Measurements from ENCODE around the gene AHCY.
"Not testable (repeated sequence)": the region's sequence is repeated elsewhere in the genome, so short reads cannot be mapped to it uniquely, and the experiment has no call there.

Gene AHCY

DNA sequence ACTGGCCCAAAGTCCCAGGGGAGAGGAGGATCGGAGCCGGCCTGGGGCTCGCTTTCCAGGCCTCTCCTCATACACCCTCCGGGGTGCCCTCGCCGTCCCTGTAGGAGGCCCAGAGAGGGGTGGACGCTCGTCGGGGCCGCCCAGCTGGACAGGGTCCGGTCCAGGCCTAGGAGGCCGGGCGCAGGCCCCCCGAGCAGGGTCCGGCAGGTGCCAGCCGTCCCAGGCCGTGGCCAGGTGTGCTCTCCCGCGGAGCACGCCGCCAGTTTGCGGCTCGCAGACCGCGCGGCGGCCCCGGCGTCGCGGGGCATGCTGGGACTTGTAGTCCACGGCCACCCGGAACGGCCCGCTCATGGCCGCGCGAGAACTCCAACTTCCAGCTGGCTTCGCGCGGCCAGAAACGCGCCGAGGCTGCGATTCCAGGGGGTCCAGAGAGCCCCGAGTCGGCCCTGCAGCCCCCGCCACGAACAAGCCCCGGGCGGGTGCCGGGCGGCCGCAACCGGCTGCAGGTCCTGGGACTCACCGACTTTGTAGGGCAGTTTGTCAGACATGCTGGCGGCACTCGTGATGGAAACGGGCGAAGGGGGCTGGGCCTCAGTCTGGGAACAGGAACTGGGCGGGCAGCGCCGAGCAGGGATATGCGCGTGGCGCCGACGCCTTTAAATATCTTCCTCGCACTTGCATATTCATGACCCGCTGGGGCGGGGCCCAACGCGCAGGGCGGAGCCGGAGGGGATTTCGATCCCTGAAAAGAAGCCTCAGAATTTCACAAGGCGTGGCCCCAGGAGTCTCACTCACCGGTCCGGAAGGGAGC, at the start of gene AHCY:
TSS of gene AHCY (minus strand) at position 633 of the 811 bp plus-strand sequence. CDS start at position 548, 85 bp downstream.
- peak within 1 kb of the TSS; percentile 82 to 99 (median 93) for H3K4me2 ChIP-seq
- peaks cover 7 to 37% (median 28%) of the 10 kb centered on the region in 11 experiments; a peak in 16 of 22 replicates for H4K20me1 ChIP-seq
- H3K4me3 ChIP-seq: peak within 1 kb of the TSS; percentile 67 to 92 (median 85)
- no peaks in the 10 kb centered on the region for H3K27me3 ChIP-seq
- peak within 1 kb of the TSS; percentile 75 to 96 (median 93) for H3K27ac ChIP-seq
- H3K36me3 ChIP-seq: peaks cover 0 to 28% (median 18%) of the 10 kb centered on the region in 11 experiments; a peak in 15 of 22 replicates
- peak within 1 kb of the TSS; percentile 85 to 97 (median 93) for H3K9ac ChIP-seq
- peaks cover 0 to 4% (median 0%) of the 10 kb centered on the region in 11 experiments; a peak in 1 of 22 replicates for H3K9me3 ChIP-seq (replicated peaks in 1 of 11)
- peaks cover 24 to 38% (median 34%) of the 10 kb centered on the region in 10 experiments for H3K4me1 ChIP-seq
- TF ChIP-seq Cebpa-rat (IDR thresholded peaks at IDR 0.05): peak in 2 of 11 experiments; percentile 13 to 31; a peak in 1 of 22 replicates

- H3K27ac ChIP-seq: no peak overlapping the region
- peaks cover 0 to 9% (median 0%) of the 10 kb centered on the region in 10 experiments; a peak in 4 of 20 replicates for H3K4me1 ChIP-seq
- H3K27me3 ChIP-seq: no peaks in the 10 kb centered on the region
- no peak overlapping the region for H3K4me3 ChIP-seq
- H4K20me1 ChIP-seq: no peaks in the 10 kb centered on the region
- H3K9ac ChIP-seq: no peak overlapping the region
- TF ChIP-seq Cebpa-rat (IDR thresholded peaks at IDR 0.05): no peak
- H3K36me3 ChIP-seq: no peaks in the 10 kb centered on the region
- no peaks in the 10 kb centered on the region for H3K9me3 ChIP-seq (replicated peaks in 1 of 11)
- H3K4me2 ChIP-seq: no peak overlapping the region
Observed at GRCh38 chr20:34350095-34350494, 46.9 kb upstream of the AHCY start.

GRCh38 chr20:34347571-34347970, 44.4 kb upstream of the AHCY start:
- no peak overlapping the region for H3K4me3 ChIP-seq
- no peaks in the 10 kb centered on the region for H3K36me3 ChIP-seq
- no peak overlapping the region for H3K4me2 ChIP-seq
- no peak for TF ChIP-seq Cebpa-rat (IDR thresholded peaks at IDR 0.05)
- H4K20me1 ChIP-seq: no peaks in the 10 kb centered on the region
- no peak overlapping the region for H3K27ac ChIP-seq
- H3K27me3 ChIP-seq: no peaks in the 10 kb centered on the region
- H3K9me3 ChIP-seq (replicated peaks in 1 of 11): no peaks in the 10 kb centered on the region
- peaks cover 0 to 11% (median 1%) of the 10 kb centered on the region in 10 experiments; a peak in 6 of 20 replicates for H3K4me1 ChIP-seq
- H3K9ac ChIP-seq: no peak overlapping the region

GRCh38 chr20:34346533-34346865, 43.3 kb upstream of the AHCY start:
- H3K27me3 ChIP-seq; H3K4me3 ChIP-seq; H3K9ac ChIP-seq; H3K9me3 ChIP-seq (replicated peaks in 1 of 11); H3K27ac ChIP-seq; H3K4me2 ChIP-seq; H4K20me1 ChIP-seq; H3K36me3 ChIP-seq: not testable (repeated sequence)
- TF ChIP-seq Cebpa-rat (IDR thresholded peaks at IDR 0.05): peak in 6 of 11 experiments; percentile 12 to 53 (median 27); a peak in 3 of 22 replicates
- peaks cover 0 to 11% (median 0%) of the 10 kb centered on the region in 10 experiments; a peak in 4 of 20 replicates for H3K4me1 ChIP-seq

GRCh38 chr20:34345839-34346532, 42.8 kb upstream of the AHCY start:
- H3K9me3 ChIP-seq (replicated peaks in 1 of 11); H3K4me3 ChIP-seq; H3K36me3 ChIP-seq; H3K9ac ChIP-seq; H3K27me3 ChIP-seq; H3K4me2 ChIP-seq; H3K27ac ChIP-seq; H4K20me1 ChIP-seq: not testable (repeated sequence)
- H3K4me1 ChIP-seq: peaks cover 0 to 11% (median 2%) of the 10 kb centered on the region in 10 experiments; a peak in 7 of 20 replicates

GRCh38 chr20:34345402-34345736, 42.2 kb upstream of the AHCY start:
- Histone ChIP-seq H3K36me3 (no peaks in the 10 kb centered on the region), H3K27me3 (no peaks in the 10 kb centered on the region), H4K20me1 (no peaks in the 10 kb centered on the region), H3K27ac (no peak overlapping the region), H3K4me3 (no peak overlapping the region), H3K9ac (no peak overlapping the region), H3K9me3 (replicated peaks in 1 of 11) (no peaks in the 10 kb centered on the region), H3K4me1 (peaks cover 0 to 13% (median 6%) of the 10 kb centered on the region in 10 experiments; a peak in 13 of 20 replicates), H3K4me2 (no peak overlapping the region)
- no peak for TF ChIP-seq Cebpa-rat (IDR thresholded peaks at IDR 0.05)

DNA sequence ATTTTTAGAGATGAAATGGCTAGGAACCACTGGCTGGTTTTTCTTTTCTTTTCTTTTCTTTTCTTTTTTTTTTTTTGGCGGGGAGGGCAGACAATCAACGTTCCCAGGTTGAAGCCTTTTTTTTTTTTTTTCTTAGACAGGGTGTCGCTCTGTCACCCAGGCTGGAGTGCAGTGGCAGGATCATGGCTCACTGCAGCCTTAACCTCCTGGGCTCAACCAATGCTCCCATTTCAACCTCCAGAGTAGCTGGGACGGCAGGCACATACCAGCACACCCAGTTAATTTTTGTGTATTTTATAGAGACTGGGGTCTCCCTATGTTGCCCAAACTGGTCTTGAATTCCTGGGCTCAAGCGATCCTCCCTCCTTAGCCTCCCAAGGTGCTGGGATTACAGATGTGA, 41.1 kb upstream of the AHCY start:
- H3K4me1 ChIP-seq: peaks cover 7 to 25% (median 18%) of the 10 kb centered on the region in 10 experiments; a peak in 17 of 20 replicates
- H3K27me3 ChIP-seq: no peaks in the 10 kb centered on the region
- H3K36me3 ChIP-seq: no peaks in the 10 kb centered on the region
- H3K4me2 ChIP-seq: peak overlapping the region in 1 of 11 experiments; percentile 22; a peak in 1 of 22 replicates
- TF ChIP-seq Cebpa-rat (IDR thresholded peaks at IDR 0.05): no peak
- H3K9me3 ChIP-seq (replicated peaks in 1 of 11): no peaks in the 10 kb centered on the region
- no peaks in the 10 kb centered on the region for H4K20me1 ChIP-seq
- no peak overlapping the region for H3K9ac ChIP-seq
- H3K27ac ChIP-seq: no peak overlapping the region
- H3K4me3 ChIP-seq: no peak overlapping the region

DNA sequence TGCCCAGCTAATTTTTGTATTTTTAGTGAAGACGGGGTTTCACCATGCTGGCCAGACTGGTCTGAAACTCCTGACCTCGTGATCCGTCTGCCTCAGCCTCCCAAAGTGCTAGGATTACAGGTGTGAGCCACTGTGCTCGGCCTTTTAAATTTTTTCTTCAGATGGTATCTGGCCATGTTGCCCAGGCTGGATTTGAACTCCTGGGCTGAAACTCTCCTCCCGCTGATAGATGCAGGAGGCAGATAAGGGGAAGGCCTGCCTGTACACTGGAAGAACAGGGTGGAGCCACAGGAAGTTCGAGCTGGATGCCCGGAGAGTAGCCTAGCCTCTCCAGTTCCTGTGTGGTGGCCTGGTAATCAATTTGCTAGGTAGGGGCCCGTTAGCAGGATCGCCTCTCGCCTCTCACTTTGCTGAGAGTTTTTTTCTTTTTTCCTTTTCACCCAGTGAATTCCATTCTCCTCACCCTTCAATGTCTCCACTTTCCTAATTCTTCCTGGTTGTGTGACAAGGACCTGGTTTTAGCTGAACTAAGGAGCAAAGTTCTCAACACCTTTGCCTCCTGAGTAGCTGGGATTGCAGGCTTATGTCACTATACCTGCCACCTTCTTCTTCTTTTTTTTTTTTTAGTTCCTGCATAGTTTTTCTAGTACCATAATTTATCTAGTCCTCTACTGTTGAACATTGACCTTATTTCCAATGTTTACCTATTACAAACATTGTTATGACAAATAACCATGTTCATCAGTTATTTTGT, 40.5 kb upstream of the AHCY start:
- Histone ChIP-seq H3K27me3 (no peaks in the 10 kb centered on the region), H3K27ac (no peak overlapping the region), H3K4me1 (peaks cover 10 to 31% (median 23%) of the 10 kb centered on the region in 10 experiments; a peak in 18 of 20 replicates), H3K4me3 (no peak overlapping the region), H3K9ac (no peak overlapping the region), H3K36me3 (no peaks in the 10 kb centered on the region), H3K4me2 (no peak overlapping the region), H3K9me3 (replicated peaks in 1 of 11) (no peaks in the 10 kb centered on the region), H4K20me1 (no peaks in the 10 kb centered on the region)
- TF ChIP-seq Cebpa-rat (IDR thresholded peaks at IDR 0.05): no peak

DNA sequence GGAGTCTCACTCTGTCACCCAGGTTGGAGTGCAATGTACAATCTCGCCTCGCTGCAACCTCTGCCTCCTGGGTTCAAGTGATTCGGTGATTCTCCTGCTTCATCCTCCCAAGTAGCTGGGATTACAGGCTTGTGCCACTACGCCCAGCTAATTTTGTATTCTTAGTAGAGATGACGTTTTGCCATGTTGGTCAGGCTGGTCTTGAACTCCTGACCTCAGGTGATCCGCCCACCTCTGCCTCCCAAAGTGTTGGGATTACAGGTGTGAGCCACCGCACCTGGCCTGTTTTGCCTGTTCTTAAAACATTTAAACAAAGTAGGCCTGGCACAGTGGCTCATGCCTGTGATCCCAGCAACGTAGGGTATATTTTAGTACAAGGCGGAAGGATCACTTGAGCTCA, 38.0 kb upstream of the AHCY start:
- not testable (repeated sequence) for H3K36me3 ChIP-seq; H3K27me3 ChIP-seq; H4K20me1 ChIP-seq; H3K9ac ChIP-seq; H3K4me3 ChIP-seq; H3K27ac ChIP-seq; H3K9me3 ChIP-seq (replicated peaks in 1 of 11)
- Histone ChIP-seq H3K4me1 (peaks cover 17 to 54% (median 38%) of the 10 kb centered on the region in 10 experiments; a peak in 19 of 20 replicates), H3K4me2 (0 out of 22 replicates have a peak overlapping the region, but pooled peaks of 1 of the 11 experiments have one; percentile 89)

- H3K4me3 ChIP-seq; H3K9ac ChIP-seq; H4K20me1 ChIP-seq; H3K9me3 ChIP-seq (replicated peaks in 1 of 11); H3K36me3 ChIP-seq; H3K27me3 ChIP-seq: not testable (repeated sequence)
- H3K4me1 ChIP-seq: peaks cover 17 to 54% (median 38%) of the 10 kb centered on the region in 10 experiments; a peak in 19 of 20 replicates
- H3K27ac ChIP-seq: 0 out of 22 replicates have a peak overlapping the region, but pooled peaks of 1 of the 11 experiments have one; percentile 17
- peak overlapping the region in 6 of 11 experiments; percentile 7 to 89 (median 64); a peak in 6 of 22 replicates for H3K4me2 ChIP-seq
Observed at GRCh38 chr20:34340726-34341125, 37.6 kb upstream of the AHCY start.

All from BLaER1 treated with 17β-estradiol and CSF1 and Interleukin-3, amounts not matched to agents 10 nM and 100 nM (cell line).